Ureter (tissue), 1 donor: ENCODE measurements around the gene TLE3. TPM values are rescaled to one million over a fixed set of nuclear protein-coding genes. Genes with fewer than 3 reads are reported as not detected.

ENCODE experiments used
- DNase-seq: peaks from one replicate; pipeline ENCODE4 v3.0.0-alpha.2; 2020; ENCODE audit warnings: low spot score
- total RNA-seq: library from RNA; stranded (reverse); gene quantifications from one replicate; pipeline ENCODE4 v1.2.4, GENCODE V29; 2023
- donor health status: DM: yes; HTN: yes; CAD: no.

TLE3 gene
- total RNA-seq, 1 donor from 2014 or later = 37.8 TPM

- DNase-seq = no peak
These were observed 48.9 kb downstream of the TLE3 start for GRCh38 chr15:70048578-70049514.

GRCh38 chr15:70048198-70048565 is 49.5 kb downstream of the TLE3 start:
- DNase-seq = no peak

DNA sequence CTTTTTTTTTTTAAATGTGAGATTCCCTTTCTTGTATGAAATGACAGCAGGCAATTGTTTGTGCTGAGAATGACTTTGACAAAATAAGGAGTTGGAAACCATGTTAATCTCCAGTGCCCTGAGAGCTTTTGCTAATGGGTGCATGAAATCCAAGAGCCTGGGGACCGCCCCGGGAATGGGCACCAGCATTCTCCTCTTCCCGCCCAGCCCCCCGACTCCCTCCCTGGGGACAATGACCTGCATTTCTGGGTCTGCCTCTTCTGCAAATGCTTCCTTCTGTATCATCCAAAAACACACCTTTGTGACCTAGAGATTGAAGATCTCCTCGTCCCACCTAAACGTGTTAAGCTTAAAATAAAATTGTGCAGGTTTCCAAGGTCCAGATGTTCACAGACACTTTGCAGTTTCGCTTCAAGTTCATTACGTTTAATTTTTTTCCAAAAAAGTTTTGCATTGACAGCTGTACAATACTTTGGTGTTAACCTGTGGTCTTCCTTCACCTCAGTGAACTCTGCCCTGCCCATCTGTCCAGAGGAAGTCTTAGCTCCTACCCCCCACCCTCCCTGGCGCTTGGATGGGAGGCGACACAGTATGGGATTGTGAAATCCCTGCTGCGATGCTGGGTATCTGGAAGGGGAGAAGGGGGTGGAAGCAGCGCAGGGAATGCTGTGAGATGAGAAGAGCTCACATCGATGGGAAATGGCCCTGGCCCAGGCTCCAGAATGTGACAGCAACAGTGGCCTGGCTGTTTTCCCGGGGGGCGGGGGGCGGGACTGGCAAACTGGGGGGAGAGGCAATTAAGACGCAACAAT is 50.1 kb downstream of the TLE3 start:
- DNase-seq = no peak

- DNase-seq = no peak
These were observed 50.9 kb downstream of the TLE3 start for GRCh38 chr15:70046679-70047369.

DNA sequence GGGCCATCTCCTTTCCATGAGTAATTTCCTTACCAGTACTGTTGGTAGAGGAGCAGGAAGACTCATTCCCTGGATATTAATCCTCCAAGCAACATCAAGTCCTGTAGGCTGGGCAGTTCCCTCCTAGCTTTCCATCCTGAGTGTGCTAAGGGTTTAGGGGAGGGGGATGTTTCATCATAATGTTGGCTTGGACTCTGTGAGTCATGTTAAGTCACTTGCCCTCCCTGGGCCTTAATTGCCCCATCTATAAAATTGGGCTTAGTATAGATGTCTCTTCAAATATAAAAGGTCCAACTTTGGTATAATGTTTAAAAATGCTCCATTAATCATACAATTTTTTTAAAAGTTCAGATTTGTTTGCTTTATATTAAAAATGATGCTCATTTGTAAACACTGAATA is 52.7 kb downstream of the TLE3 start:
- DNase-seq = no peak

DNA sequence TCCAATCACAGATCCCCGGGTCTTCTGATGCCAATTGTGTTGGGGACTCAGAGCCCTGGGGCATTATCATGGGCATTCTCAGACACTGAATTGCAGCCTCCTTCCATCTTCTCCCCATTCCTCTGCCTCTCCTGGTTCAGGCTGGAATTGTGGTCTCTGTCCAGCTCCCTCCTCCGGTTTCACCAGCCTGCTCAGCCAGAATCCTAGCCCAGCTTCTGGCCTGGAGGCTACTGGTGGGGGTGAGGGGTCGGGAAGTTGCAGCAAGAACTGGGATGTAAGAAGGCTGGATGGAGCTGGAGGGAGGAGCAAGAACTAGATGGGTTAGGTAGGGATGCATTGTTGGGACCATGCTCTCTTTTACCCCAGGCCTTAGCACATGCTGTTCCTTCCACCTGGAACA is 53.5 kb downstream of the TLE3 start:
- DNase-seq = no peak

DNA sequence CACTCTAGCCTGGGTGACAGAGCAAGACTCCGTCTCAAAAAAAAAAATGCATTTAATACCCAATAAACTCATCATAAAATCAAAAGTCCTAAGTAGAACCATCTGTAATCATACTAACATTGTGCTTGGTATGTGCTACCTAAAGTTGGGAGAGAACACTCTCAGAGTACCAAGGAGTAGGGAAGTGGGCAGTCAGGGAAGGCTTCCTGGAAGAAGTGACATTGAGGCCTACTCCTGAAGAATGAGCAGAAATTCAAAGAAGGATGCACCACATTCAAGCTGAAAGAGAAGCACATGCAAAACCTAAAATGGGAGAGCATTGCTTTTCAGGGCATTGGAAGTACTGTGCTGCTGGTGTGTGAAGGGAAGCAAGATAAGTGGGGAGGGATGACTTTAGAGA is 54.1 kb downstream of the TLE3 start:
- DNase-seq = no peak

DNA sequence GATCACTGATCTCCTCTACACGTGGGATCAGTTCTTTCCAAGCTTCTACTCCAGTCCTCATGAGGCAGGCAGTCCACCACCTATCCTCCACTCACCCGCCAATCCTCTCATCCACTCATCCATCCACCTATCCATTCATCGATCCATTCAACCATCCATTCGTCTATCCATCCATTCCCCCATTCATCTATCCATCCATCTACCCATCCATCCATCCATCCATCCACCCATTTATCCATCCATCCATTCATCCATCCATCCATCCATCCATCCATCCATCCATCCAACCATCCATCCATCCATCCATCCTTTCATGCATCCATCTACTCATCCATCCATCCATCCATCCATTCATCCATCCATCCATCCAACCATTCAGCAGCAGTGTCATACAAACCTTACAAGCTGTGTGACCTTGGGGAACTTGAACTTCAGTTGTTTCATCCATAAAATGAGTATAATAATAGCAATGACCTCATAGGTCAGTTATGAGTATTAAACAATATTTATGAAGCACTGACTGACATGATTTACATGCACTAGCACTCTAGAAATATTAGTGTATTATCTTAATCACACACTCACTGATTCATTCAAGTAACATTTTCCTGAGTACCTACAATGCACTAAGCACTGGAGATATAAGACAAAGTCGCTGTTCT is 55.0 kb downstream of the TLE3 start:
- DNase-seq = no peak

- DNase-seq = no peak
These were observed 57.8 kb downstream of the TLE3 start for GRCh38 chr15:70039917-70040316.

GRCh38 chr15:70038730-70039392 is 58.9 kb downstream of the TLE3 start:
- no peak for DNase-seq

DNA sequence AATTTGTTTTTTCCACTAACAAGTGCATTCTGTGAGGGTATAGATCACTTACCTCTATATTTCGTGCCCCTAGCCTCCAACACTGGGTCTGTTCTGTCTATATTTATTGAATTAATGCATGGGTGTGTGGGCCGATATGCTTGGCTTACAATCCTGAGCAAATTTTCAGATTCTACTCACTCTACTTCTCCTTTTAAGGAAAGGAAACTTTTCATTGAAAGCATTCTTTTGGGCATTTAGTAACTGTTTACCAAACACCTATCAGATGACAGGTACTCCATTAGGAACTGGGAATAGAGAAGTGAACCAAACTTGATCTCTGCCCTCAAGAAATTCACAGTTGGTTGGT is 60.5 kb downstream of the TLE3 start:
- no peak for DNase-seq

DNA sequence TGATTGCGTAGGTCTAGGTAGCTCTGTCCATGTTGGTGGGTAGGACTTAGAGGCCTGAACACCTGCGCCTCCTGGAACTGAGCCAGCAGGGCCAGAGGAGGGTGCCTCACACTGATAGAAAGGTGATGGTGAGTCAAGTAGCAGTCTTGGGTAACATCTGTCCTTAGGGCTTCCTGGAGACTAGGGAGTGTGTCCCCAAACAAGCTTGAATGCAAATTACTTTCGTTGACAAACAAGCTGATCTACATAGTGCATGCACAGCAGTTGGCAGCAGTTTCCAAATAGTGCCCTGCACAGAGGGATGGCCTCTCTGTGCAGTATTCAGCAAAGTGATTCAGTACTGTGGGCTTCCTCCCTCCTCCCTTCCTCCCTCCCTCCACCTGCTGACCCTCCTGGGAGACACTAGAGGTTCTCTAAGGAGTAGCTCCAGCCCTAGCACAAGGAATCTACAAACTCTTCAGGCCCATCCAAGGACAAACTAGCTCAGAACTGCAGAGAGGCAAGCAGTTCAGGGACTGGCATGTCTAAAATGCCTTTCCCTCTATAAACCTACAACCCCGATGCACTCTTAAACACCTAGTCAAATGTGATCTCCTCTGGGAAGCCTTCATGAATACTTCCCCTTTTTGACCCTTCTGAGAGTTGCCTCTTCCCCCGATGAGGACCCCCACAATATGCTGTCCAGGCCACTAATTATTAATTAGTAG is 61.0 kb downstream of the TLE3 start:
- DNase-seq = no peak

GRCh38 chr15:70035719-70036077 is 62.0 kb downstream of the TLE3 start:
- no peak for DNase-seq

- no peak for DNase-seq
These were observed 62.5 kb downstream of the TLE3 start for GRCh38 chr15:70035051-70035718.

GRCh38 chr15:70034596-70034995 is 63.1 kb downstream of the TLE3 start:
- no peak for DNase-seq

- no peak for DNase-seq
These were observed 63.6 kb downstream of the TLE3 start for GRCh38 chr15:70034141-70034540.

GRCh38 chr15:70033529-70034140 is 64.1 kb downstream of the TLE3 start:
- no peak for DNase-seq

DNA sequence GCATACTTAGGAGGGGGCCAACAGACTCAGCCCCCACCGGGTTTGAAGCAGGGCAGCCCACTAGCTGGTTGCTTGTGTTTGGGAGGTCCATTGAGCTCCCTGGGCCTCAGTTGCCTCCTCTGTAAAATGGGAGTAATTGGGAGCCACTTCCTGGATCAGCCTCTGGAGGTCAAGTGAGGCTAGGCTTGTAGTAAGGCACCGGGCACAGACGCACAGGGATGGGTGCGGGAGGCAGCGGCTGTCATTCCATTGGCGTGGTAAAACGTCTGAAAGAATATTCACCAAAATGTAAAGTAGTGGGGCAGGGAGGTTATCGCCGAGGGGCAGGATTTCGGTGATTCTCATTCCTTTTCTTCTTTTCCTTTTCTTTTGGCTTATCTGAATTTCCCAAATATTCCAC is 64.6 kb downstream of the TLE3 start:
- DNase-seq = no peak

- DNase-seq = no peak
These were observed 65.2 kb downstream of the TLE3 start for GRCh38 chr15:70032509-70032908.

- no peak for DNase-seq
These were observed 66.0 kb downstream of the TLE3 start for GRCh38 chr15:70031713-70032112.
